HG02870 (cell line): Measurements from ENCODE around the gene RALGAPB.

Source experiments
- ATAC-seq: cut with Tn5 transposase; IDR thresholded peaks from one replicate; pipeline ENCODE4 v1.9.1; 2021; ENCODE audit warnings: mild to moderate bottlenecking, moderate library complexity; ENCODE audit not compliant: unreplicated experiment

RALGAPB gene

GRCh38 chr20:38603286-38603685, 130.6 kb downstream of the RALGAPB start:
- ATAC-seq, result no peak

- no peak for ATAC-seq
Measured at GRCh38 chr20:38604873-38605303, 132.2 kb downstream of the RALGAPB start.

GRCh38 chr20:38607351-38607750, 134.7 kb downstream of the RALGAPB start:
- no peak for ATAC-seq

- ATAC-seq, result no peak
Measured at GRCh38 chr20:38608188-38608587, 135.5 kb downstream of the RALGAPB start.

GRCh38 chr20:38609815-38610214, 137.2 kb downstream of the RALGAPB start:
- ATAC-seq, result no peak

- no peak for ATAC-seq
Measured at GRCh38 chr20:38610521-38610920, 137.9 kb downstream of the RALGAPB start.

GRCh38 chr20:38612751-38613515, 140.3 kb downstream of the RALGAPB start:
- ATAC-seq, result no peak

- no peak for ATAC-seq
Measured at GRCh38 chr20:38615283-38615682, 142.6 kb downstream of the RALGAPB start.

GRCh38 chr20:38616457-38616856, 143.8 kb downstream of the RALGAPB start:
- no peak for ATAC-seq

- no peak for ATAC-seq
Measured at GRCh38 chr20:38617011-38617829, 144.6 kb downstream of the RALGAPB start.

GRCh38 chr20:38617830-38618196, 145.2 kb downstream of the RALGAPB start:
- no peak for ATAC-seq

GRCh38 chr20:38620441-38620840, 147.8 kb downstream of the RALGAPB start:
- no peak for ATAC-seq

- no peak for ATAC-seq
Measured at GRCh38 chr20:38623061-38623460, 150.4 kb downstream of the RALGAPB start.

GRCh38 chr20:38624084-38624483, 151.4 kb downstream of the RALGAPB start:
- ATAC-seq, result no peak

- ATAC-seq, result no peak
Measured at GRCh38 chr20:38625896-38626295, 153.3 kb downstream of the RALGAPB start.

GRCh38 chr20:38626921-38627659, 154.4 kb downstream of the RALGAPB start:
- ATAC-seq, result no peak
